Body of pancreas (tissue), 4 donors: ENCODE results near the gene HLA-DPB1. TPM values are rescaled to one million over a fixed set of nuclear protein-coding genes. Genes with fewer than 3 reads are reported as not detected.
A peak's percentile ranks its signal among the peaks of the same experiment; 100 is the strongest.

ENCODE experiments used
- ATAC-seq: fragments of 150-250 bp; one replicate; pipeline ENCODE4 v1.9.1; 2016
- DNase-seq, 4 donors: peaks; one replicate each; pipeline ENCODE4 v3.0.0-alpha.2; 2019
- H3K27ac ChIP-seq, 4 donors: fragments of 200-600 bp; sonication (generic); 1 replicate in 3 of 4; 2 replicates in 1 of 4; pipeline versions ENCODE4 v1.5.1 to v1.6.1; 2016 to 2019; ENCODE audit warnings: mild to moderate bottlenecking in 1 of 4, mixed read lengths in 1 of 4, moderate library complexity in 1 of 4
- H3K27me3 ChIP-seq, 2 donors: fragments of 200-600 bp; sonication (generic); one replicate each; pipeline ENCODE4 v1.6.0; 2016; ENCODE audit warnings: mild to moderate bottlenecking in 1 of 2
- H3K36me3 ChIP-seq, 2 donors: fragments of 200-600 bp; sonication (generic); replicated peaks in 1 of 2; 2 replicates each; pipeline ENCODE4 v1.5.1; 2016; ENCODE audit warnings: low read depth in 2 of 2; ENCODE audit not compliant: insufficient read depth in 1 of 2
- H3K4me1 ChIP-seq: fragments of 200-600 bp; sonication (generic); one replicate; pipeline ENCODE4 v1.6.0; 2016
- H3K4me3 ChIP-seq, 2 donors: fragments of 200-600 bp; sonication (generic); 1 replicate in 1 of 2; 2 replicates in 1 of 2; pipeline ENCODE4 v1.5.1; 2016 to 2019
- H3K9me3 ChIP-seq, 3 donors: fragments of 200-600 bp; sonication (generic); 1 replicate in 2 of 3; 2 replicates in 1 of 3; pipeline ENCODE4 v1.5.1; 2016
- POLR2A ChIP-seq, 3 donors: fragments of 450-650 bp; IDR thresholded peaks; one replicate each; pipeline ENCODE4 v1.6.1; 2016; ENCODE audit warnings: antibody characterized with exemption in 3 of 3, mild to moderate bottlenecking in 2 of 3
- WGBS, 2 donors: methylation state at CpG; one replicate each; pipeline ENCODE4 v1.1.5; 2017; 5-methylcytosine and 5-hydroxymethylcytosine counted together
- intact Hi-C: fragments of 100-400 bp; cut with DNase I; formaldehyde crosslinking; loops from one replicate; pipeline ENCODE4 v1.15.1; 2023
- total RNA-seq, 2 donors: library from RNA; depleted of rRNA; stranded (reverse); fragments of >200 nt; gene quantifications; one replicate each; pipeline ENCODE4 v1.1.0, GENCODE V29; 2016
- TF ChIP-seq, protein P1 (sequence below), 7 experiments: fragments of 450-650 bp in 4 of 7; fragments of 200-600 bp in 3 of 7; sonication (generic) in 3 of 7; IDR thresholded peaks; one replicate each; pipeline ENCODE4 v1.5.1; 2016 to 2019; ENCODE audit warnings: antibody characterized with exemption in 7 of 7

The HLA-DPB1 gene
- total RNA-seq, 2 donors from 2014 or later: 41.2 to 52.4 TPM

DNA sequence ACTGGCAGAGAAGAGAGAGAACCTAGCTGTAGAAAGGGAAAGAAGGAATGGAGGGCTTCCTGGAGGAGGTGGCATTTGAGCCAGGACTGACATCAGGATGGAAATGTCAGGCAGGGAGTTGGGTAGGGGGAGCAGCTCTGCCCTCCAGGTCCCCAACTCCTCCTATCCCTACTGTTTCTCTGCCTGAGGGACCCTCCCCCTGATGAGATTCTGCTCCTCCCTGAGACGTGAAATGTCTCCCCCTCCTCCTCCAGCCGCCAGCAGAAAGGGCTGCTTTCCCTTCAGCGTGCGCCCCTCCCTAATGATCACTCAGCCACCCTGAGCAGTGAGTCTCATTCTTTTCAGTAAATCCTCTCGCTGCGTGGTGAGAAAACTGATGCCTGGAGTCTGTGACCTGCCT is 40.6 kb downstream of the HLA-DPB1 start:
- 4 to 15% methylated on average over 6 of the region's 6 CpGs for WGBS, 2 donors

DNA sequence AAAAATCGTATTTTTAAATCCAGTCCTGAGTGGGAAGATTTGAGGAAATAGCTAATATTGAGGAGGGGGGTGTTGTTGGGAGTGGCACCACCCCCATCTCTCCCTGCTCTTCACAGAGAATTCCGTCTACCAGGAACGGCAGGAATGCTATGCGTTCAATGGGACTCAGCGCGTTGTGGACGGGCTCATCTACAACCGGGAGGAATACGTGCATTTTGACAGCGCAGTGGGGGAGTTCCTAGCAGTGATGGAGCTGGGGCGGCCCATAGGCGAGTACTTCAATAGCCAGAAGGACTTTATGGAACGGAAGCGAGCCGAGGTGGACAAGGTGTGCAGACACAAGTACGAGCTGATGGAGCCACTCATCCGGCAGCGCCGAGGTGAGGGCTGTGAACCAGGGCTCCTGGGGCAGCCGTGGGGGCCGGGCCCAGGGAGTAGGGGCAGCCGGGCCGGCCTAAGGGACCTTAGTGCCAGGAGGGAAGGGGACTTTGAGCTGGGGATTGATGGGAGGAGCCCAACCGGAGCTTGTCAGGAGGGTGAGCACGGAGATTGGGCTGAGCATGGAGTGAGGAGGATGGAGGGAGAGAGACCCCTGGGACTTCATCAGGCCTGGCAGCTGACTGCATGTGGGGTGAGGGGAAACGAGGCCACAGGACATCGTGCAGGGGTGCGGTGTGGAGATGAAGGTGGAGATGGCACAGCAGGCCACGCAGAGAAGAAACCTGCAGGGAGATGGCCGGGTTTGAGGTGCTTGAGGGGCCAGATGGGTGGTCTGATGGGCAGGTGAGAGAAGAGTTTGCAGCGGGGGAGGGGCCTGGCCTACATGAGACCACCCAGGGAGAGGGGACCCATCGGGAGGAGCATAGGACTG is 41.3 kb downstream of the HLA-DPB1 start:
- Histone ChIP-seq H3K4me3 (no peak overlapping the region), H3K4me1 (peaks cover 4% of the 10 kb centered on the region), H3K9me3 (no peaks in the 10 kb centered on the region), H3K27ac (no peak overlapping the region), H3K36me3 (no peaks in the 10 kb centered on the region), H3K27me3 (peaks cover 0 to 12% of the 10 kb centered on the region in 2 donors)
- intact Hi-C loops: loop anchor here (10.0 kb wide), 1 partner anchor 128 kb away; no protein-coding TSS in a partner anchor
- ATAC-seq (no peak), DNase-seq (no peak)
- 9% methylated on average over 29 to 32 of the region's 32 CpGs for WGBS, 2 donors
- TF ChIP-seq POLR2A (IDR thresholded peaks at IDR 0.05): no peak

More for the DNA sequence above, 40.6 kb downstream of the HLA-DPB1 start:
- peaks cover 0 to 12% of the 10 kb centered on the region in 2 donors for H3K27me3 ChIP-seq
- ATAC-seq: no peak
- H3K27ac ChIP-seq: no peak overlapping the region
- intact Hi-C loops: loop anchor here (10.0 kb wide), 1 partner anchor 128 kb away; no protein-coding TSS in a partner anchor
- H3K4me3 ChIP-seq: no peak overlapping the region
- no peaks in the 10 kb centered on the region for H3K9me3 ChIP-seq
- TF ChIP-seq, protein P1, sequence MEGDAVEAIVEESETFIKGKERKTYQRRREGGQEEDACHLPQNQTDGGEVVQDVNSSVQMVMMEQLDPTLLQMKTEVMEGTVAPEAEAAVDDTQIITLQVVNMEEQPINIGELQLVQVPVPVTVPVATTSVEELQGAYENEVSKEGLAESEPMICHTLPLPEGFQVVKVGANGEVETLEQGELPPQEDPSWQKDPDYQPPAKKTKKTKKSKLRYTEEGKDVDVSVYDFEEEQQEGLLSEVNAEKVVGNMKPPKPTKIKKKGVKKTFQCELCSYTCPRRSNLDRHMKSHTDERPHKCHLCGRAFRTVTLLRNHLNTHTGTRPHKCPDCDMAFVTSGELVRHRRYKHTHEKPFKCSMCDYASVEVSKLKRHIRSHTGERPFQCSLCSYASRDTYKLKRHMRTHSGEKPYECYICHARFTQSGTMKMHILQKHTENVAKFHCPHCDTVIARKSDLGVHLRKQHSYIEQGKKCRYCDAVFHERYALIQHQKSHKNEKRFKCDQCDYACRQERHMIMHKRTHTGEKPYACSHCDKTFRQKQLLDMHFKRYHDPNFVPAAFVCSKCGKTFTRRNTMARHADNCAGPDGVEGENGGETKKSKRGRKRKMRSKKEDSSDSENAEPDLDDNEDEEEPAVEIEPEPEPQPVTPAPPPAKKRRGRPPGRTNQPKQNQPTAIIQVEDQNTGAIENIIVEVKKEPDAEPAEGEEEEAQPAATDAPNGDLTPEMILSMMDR (IDR thresholded peaks at IDR 0.05): no peak
- TF ChIP-seq POLR2A (IDR thresholded peaks at IDR 0.05): no peak
- peaks cover 4% of the 10 kb centered on the region for H3K4me1 ChIP-seq
- DNase-seq: no peak
- no peaks in the 10 kb centered on the region for H3K36me3 ChIP-seq

DNA sequence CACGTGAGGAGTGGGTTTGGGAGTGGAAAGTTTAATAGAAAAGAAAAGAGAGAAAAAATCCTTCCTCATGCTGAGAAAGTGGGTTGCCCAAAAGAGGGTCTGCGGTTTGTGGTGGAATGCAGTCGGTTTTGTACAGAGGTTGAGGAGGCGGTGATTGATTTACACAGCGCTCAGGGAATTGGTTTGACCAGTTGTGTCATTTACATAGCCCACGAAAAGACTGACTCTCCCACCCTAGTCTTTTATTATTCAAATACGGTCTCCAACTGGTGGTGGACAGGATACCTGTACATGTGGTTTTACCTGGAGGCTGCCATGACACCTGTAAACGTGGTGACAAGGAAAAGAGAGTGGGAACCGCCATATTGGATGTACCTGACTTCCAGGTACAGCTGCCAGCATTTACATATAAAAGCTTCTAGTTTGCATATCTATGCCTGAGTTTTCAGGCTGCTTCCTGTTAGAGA is 42.1 kb downstream of the HLA-DPB1 start:
- Histone ChIP-seq H3K9me3 (no peaks in the 10 kb centered on the region), H3K27ac (no peak overlapping the region), H3K27me3 (peaks cover 0 to 12% of the 10 kb centered on the region in 2 donors), H3K4me3 (no peak overlapping the region), H3K4me1 (peaks cover 4% of the 10 kb centered on the region), H3K36me3 (no peaks in the 10 kb centered on the region)
- WGBS, 2 donors: 17 to 20% methylated on average over 9 of the region's 9 CpGs
- ATAC-seq (no peak), DNase-seq (no peak)
- intact Hi-C loops: loop anchor here (10.0 kb wide), 1 partner anchor 127 kb away; no protein-coding TSS in a partner anchor
- TF ChIP-seq, protein P1 (IDR thresholded peaks at IDR 0.05): no peak
- TF ChIP-seq POLR2A (IDR thresholded peaks at IDR 0.05): no peak

DNA sequence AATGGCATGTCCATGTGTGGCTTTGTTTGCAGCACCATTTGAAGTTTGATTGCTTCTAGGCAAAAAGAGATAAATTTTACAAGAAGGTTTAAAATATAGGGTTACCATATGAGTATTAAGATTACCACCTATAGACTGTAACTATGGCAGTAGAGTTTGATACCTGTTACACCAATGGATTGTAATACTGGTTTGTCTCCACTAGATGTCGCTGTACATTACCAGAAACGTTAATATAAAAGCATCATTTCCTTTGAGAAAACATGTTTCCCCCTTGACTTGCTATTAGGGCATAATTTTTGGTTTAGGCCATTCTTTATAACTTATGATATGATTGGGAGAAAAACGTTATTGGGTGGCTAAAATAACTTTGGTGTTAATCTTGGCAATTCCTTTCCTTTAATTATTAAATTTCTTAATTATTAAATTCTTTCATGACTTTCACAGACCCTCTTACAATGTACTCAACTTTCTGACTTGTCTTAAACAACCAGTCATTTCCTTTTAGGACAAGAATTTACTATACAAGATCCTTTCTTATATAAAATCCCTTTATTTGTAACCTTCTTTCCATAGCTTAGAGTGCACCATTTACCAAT is 42.8 kb downstream of the HLA-DPB1 start:
- WGBS, 2 donors: 0 to 1% methylated on average over 3 of the region's 3 CpGs
- ATAC-seq (peak; percentile 47), DNase-seq (peak in 1 of 4 donors; percentile 34)
- intact Hi-C loops: loop anchor here (10.0 kb wide), 1 partner anchor 126 kb away; no protein-coding TSS in a partner anchor
- Histone ChIP-seq H3K27ac (no peak overlapping the region), H3K4me3 (no peak overlapping the region), H3K27me3 (peaks cover 0 to 12% of the 10 kb centered on the region in 2 donors), H3K36me3 (no peaks in the 10 kb centered on the region), H3K9me3 (no peaks in the 10 kb centered on the region), H3K4me1 (peaks cover 4% of the 10 kb centered on the region)
- TF ChIP-seq, protein P1 (IDR thresholded peaks at IDR 0.05): peak; percentile 64 to 91 (median 82)
- TF ChIP-seq POLR2A (IDR thresholded peaks at IDR 0.05): no peak

DNA sequence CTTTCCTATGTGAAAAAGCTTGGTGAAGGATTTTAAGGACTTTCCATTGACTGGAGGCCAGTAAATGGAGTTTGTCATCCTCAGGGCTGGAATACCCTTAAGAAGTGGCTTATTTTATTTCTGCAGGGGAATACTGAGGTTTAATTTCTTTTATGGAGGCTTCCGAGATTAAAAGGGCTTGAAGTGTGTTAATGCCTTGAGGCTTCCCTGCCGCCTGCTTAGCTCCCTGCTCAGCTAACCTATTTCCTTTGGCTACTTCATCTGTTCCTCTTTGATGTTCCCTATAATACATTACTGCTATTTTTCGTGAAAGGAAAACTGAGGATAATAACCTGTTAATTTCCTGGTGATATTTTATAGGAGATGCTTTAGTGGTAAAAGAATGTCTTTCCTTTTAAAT is 44.2 kb downstream of the HLA-DPB1 start:
- DNase-seq: no peak
- TF ChIP-seq, protein P1 (IDR thresholded peaks at IDR 0.05): no peak
- TF ChIP-seq POLR2A (IDR thresholded peaks at IDR 0.05): no peak
- no peaks in the 10 kb centered on the region for H3K36me3 ChIP-seq
- H3K27ac ChIP-seq: no peak overlapping the region
- peaks cover 0 to 12% of the 10 kb centered on the region in 2 donors for H3K27me3 ChIP-seq
- no peak overlapping the region for H3K4me3 ChIP-seq
- H3K4me1 ChIP-seq: peaks cover 4% of the 10 kb centered on the region
- no peaks in the 10 kb centered on the region for H3K9me3 ChIP-seq
- 47 to 55% methylated on average over 3 of the region's 3 CpGs for WGBS, 2 donors
- ATAC-seq: no peak
- intact Hi-C loops: no loop called here
